Ishikawa (cell line): Measurements from ENCODE around the gene EDIL3.

Experiments used
- CEBPB ChIP-seq: IDR thresholded peaks from 2 replicates; pipeline ENCODE4 v1.6.1; 2012
- CREB1 ChIP-seq: IDR thresholded peaks from 2 replicates; pipeline ENCODE4 v1.6.1; 2012; ENCODE audit warnings: low read depth
- EP300 ChIP-seq: IDR thresholded peaks from 2 replicates; pipeline ENCODE4 v1.6.1; 2012; ENCODE audit warnings: borderline replicate concordance
- FOXM1 ChIP-seq: IDR thresholded peaks from 2 replicates; pipeline ENCODE4 v1.6.1; 2012; ENCODE audit warnings: low read depth, borderline replicate concordance
- MAX ChIP-seq: IDR thresholded peaks from 2 replicates; pipeline ENCODE4 v1.6.1; 2012
- RAD21 ChIP-seq: IDR thresholded peaks from 2 replicates; pipeline ENCODE4 v1.6.1; 2012; ENCODE audit warnings: low read depth
- REST ChIP-seq: IDR thresholded peaks from 2 replicates; pipeline ENCODE4 v1.6.1; 2012; ENCODE audit warnings: low read depth, mild to moderate bottlenecking
- TAF1 ChIP-seq: IDR thresholded peaks from 2 replicates; pipeline ENCODE4 v1.6.1; 2012; ENCODE audit warnings: low read depth, mild to moderate bottlenecking
- TEAD4 ChIP-seq: IDR thresholded peaks from 2 replicates; pipeline ENCODE4 v1.6.1; 2012
- YY1 ChIP-seq: IDR thresholded peaks from 2 replicates; pipeline ENCODE4 v1.6.1; 2012; ENCODE audit warnings: low read depth
- ZBTB7A ChIP-seq: IDR thresholded peaks from 2 replicates; pipeline ENCODE4 v1.6.1; 2012; ENCODE audit warnings: low read depth

GRCh38 chr5:83947763-83948162, 436.9 kb downstream of the EDIL3 start:
- TF ChIP-seq ZBTB7A: no peak
- TF ChIP-seq FOXM1: no peak
- TF ChIP-seq EP300: no peak
- TF ChIP-seq YY1: no peak
- no peak for TF ChIP-seq CREB1
- TF ChIP-seq MAX: no peak
- no peak for TF ChIP-seq RAD21
- no peak for TF ChIP-seq TAF1
- TF ChIP-seq REST: no peak
- TF ChIP-seq CEBPB: no peak
- no peak for TF ChIP-seq TEAD4
